SK-N-MC (cell line): ENCODE results near the gene SLC8A2.

ENCODE experiments used
- EZH2 ChIP-seq: fragments of 200-600 bp; sonication (generic); IDR thresholded peaks from one replicate; pipeline ENCODE4 v1.6.1; 2017; ENCODE audit warnings: antibody characterized with exemption
- FOXP2 ChIP-seq: optimal IDR thresholded peaks from 2 replicates; pipeline ENCODE3; 2011; ENCODE audit warnings: mild to moderate bottlenecking, moderate library complexity; ENCODE audit not compliant: insufficient read depth; ENCODE audit errors: extremely low read length, control extremely low read depth
- POLR2AphosphoS5 ChIP-seq: IDR thresholded peaks from 2 replicates; pipeline ENCODE4 v1.6.1; 2012; ENCODE audit warnings: mild to moderate bottlenecking, low read depth, low read length, borderline replicate concordance

GRCh38 chr19:47428177-47428894 lies 43.4 kb downstream of the SLC8A2 start:
- no peak for TF ChIP-seq EZH2
- no peak for TF ChIP-seq POLR2AphosphoS5
- TF ChIP-seq FOXP2: peak; percentile 78
